Esophagus squamous epithelium (tissue), 4 donors: ENCODE data around the gene CGNL1.

ENCODE experiments used
- POLR2A ChIP-seq, 4 donors: fragments of 450-650 bp; IDR thresholded peaks; one replicate each; pipeline ENCODE4 v1.6.1; 2017; ENCODE audit warnings: antibody characterized with exemption in 4 of 4, mild to moderate bottlenecking in 4 of 4, moderate library complexity in 3 of 4
- TF ChIP-seq, protein P1 (sequence below), 6 experiments: fragments of 450-650 bp in 4 of 6; fragments of 200-600 bp in 2 of 6; sonication (generic) in 2 of 6; IDR thresholded peaks; one replicate each; pipeline ENCODE4 v1.5.1; 2016 to 2019; ENCODE audit warnings: antibody characterized with exemption in 6 of 6, mild to moderate bottlenecking in 4 of 6, moderate library complexity in 4 of 6

DNA sequence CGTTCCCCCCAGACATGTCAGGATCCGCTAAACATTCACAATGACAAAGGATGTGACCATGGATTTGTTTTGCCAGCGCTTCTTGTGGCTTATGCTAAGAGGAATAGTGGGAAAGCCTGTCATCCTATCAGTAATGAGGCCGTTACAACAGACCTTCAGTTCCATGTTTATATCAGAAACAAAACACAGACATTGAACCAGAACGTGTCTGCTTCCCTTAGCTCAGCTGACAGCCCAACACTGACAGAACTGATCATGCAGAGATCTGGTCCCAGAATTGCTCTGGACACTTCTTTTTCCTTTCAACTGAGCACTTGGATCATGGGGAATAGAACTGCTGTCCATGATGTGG is 157.1 kb downstream of the CGNL1 start:
- no peak for TF ChIP-seq POLR2A (IDR thresholded peaks at IDR 0.05)
- TF ChIP-seq, protein P1, sequence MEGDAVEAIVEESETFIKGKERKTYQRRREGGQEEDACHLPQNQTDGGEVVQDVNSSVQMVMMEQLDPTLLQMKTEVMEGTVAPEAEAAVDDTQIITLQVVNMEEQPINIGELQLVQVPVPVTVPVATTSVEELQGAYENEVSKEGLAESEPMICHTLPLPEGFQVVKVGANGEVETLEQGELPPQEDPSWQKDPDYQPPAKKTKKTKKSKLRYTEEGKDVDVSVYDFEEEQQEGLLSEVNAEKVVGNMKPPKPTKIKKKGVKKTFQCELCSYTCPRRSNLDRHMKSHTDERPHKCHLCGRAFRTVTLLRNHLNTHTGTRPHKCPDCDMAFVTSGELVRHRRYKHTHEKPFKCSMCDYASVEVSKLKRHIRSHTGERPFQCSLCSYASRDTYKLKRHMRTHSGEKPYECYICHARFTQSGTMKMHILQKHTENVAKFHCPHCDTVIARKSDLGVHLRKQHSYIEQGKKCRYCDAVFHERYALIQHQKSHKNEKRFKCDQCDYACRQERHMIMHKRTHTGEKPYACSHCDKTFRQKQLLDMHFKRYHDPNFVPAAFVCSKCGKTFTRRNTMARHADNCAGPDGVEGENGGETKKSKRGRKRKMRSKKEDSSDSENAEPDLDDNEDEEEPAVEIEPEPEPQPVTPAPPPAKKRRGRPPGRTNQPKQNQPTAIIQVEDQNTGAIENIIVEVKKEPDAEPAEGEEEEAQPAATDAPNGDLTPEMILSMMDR (IDR thresholded peaks at IDR 0.05) = no peak
